Fibroblast of pulmonary artery (primary cell): ENCODE measurements around the gene GDA.

Experiments used
- DNase-seq: peaks from one replicate; pipeline ENCODE4 v3.0.0-alpha.2; 2010; ENCODE audit warnings: low read depth
- H3K4me3 ChIP-seq: replicated peaks from 2 replicates; pipeline ENCODE4 v1.5.1; 2011; ENCODE audit warnings: low read depth, mild to moderate bottlenecking, control low read depth, low read length, moderate library complexity
- CTCF ChIP-seq: IDR thresholded peaks from 2 replicates; pipeline ENCODE4 v1.5.1; 2011; ENCODE audit warnings: mild to moderate bottlenecking, control low read depth, low read length, inconsistent platforms; ENCODE audit errors: missing control alignments

GDA gene

GRCh38 chr9:72271613-72272478, 122.6 kb downstream of the GDA start:
- peak; percentile 93 for TF ChIP-seq CTCF
- peak; percentile 66 for DNase-seq
- H3K4me3 ChIP-seq, result no peak overlapping the region

- no peak for DNase-seq
- TF ChIP-seq CTCF, result no peak
- no peak overlapping the region for H3K4me3 ChIP-seq
These were observed 125.2 kb downstream of the GDA start for GRCh38 chr9:72274441-72274840.

GRCh38 chr9:72274916-72275315, 125.7 kb downstream of the GDA start:
- no peak overlapping the region for H3K4me3 ChIP-seq
- DNase-seq, result no peak
- no peak for TF ChIP-seq CTCF

- TF ChIP-seq CTCF, result no peak
- no peak overlapping the region for H3K4me3 ChIP-seq
- no peak for DNase-seq
These were observed 127.2 kb downstream of the GDA start for GRCh38 chr9:72276429-72276828.

GRCh38 chr9:72278959-72279358, 129.7 kb downstream of the GDA start:
- TF ChIP-seq CTCF, result no peak
- no peak for DNase-seq
- H3K4me3 ChIP-seq, result no peak overlapping the region

- peak; percentile 79 for DNase-seq
- no peak overlapping the region for H3K4me3 ChIP-seq
- peak; percentile 97 for TF ChIP-seq CTCF
These were observed 131.8 kb downstream of the GDA start for GRCh38 chr9:72280913-72281500.

- TF ChIP-seq CTCF, result no peak
- H3K4me3 ChIP-seq, result no peak overlapping the region
- DNase-seq, result no peak
These were observed 140.2 kb downstream of the GDA start for GRCh38 chr9:72289401-72289800.
